K562 (cell line): Measurements from ENCODE around the gene C6orf15.

Experiments
- ARHGAP35 ChIP-seq: fragments of 450-650 bp; IDR thresholded peaks from 2 replicates; pipeline ENCODE4 v1.6.1; 2018; ENCODE audit not compliant: partially characterized antibody
- ASH1L ChIP-seq: fragments of 450-650 bp; IDR thresholded peaks from 2 replicates; pipeline ENCODE4 v1.6.1; 2018; ENCODE audit warnings: borderline replicate concordance, mild to moderate bottlenecking, low read depth; ENCODE audit not compliant: partially characterized antibody
- CHD2 ChIP-seq: IDR thresholded peaks from 2 replicates; pipeline ENCODE4 v1.6.1; 2011; ENCODE audit warnings: low read depth, low read length
- CREB1 ChIP-seq, 2 experiments: sonication (generic) in 1 of 2; formaldehyde crosslinking in 1 of 2; IDR thresholded peaks; 2 replicates each; pipeline versions ENCODE4 v1.6.1 to v1.8.0; 2012 to 2022; ENCODE audit warnings: inconsistent platforms in 1 of 2, mild to moderate bottlenecking in 1 of 2, missing genetic modification reagents in 1 of 2, moderate library complexity in 1 of 2
- ETV6 ChIP-seq, 3 experiments: fragments of 150-350 bp in 1 of 3; sonication (generic) in 1 of 3; formaldehyde crosslinking in 1 of 3; IDR thresholded peaks; 2 replicates each; pipeline versions ENCODE4 v1.6.1 to v1.8.0; 2014 to 2022; ENCODE audit warnings: borderline replicate concordance in 2 of 3, low read depth in 2 of 3, antibody characterized with exemption in 1 of 3, low read length in 1 of 3, mild to moderate bottlenecking in 1 of 3, missing genetic modification reagents in 1 of 3
- HCFC1 ChIP-seq: IDR thresholded peaks from 2 replicates; pipeline ENCODE4 v1.6.1; 2012; ENCODE audit warnings: low read depth, low read length, improper control_type of control experiment
- HDAC2 ChIP-seq: fragments of 450-650 bp; IDR thresholded peaks from 2 replicates; pipeline ENCODE4 v1.6.1; 2016; ENCODE audit warnings: mild to moderate bottlenecking
- POLR2A ChIP-seq: fragments of 450-650 bp; conservative IDR thresholded peaks from 2 replicates; pipeline ENCODE4 v1.6.1; 2016
- POLR2AphosphoS2 ChIP-seq: IDR thresholded peaks from 2 replicates; pipeline ENCODE4 v1.6.1; 2012; ENCODE audit warnings: low read length, improper control_type of control experiment
- ZBED1 ChIP-seq: IDR thresholded peaks from 2 replicates; pipeline ENCODE4 v1.6.1; 2014
- ZNF23 ChIP-seq: fragments of 250-450 bp; sonication (Bioruptor Pico); IDR thresholded peaks from 2 replicates; pipeline ENCODE4 v1.4.0; 2020; ENCODE audit warnings: mild to moderate bottlenecking
- ZNF407 ChIP-seq: fragments of 450-650 bp; IDR thresholded peaks from 2 replicates; pipeline ENCODE4 v1.6.1; 2016; ENCODE audit warnings: low read depth
- TF ChIP-seq, protein P1 (sequence below), 3 experiments: IDR thresholded peaks in 2 of 3; conservative IDR thresholded peaks in 1 of 3; 2 replicates each; pipeline ENCODE4 v1.5.1; 2011 to 2012; ENCODE audit warnings: low read length in 3 of 3, mild to moderate bottlenecking in 3 of 3, control low read depth in 2 of 3, improper control_type of control experiment in 1 of 3, inconsistent platforms in 1 of 3, low read depth in 1 of 3, mixed read lengths in 1 of 3, moderate library complexity in 1 of 3; ENCODE audit not compliant: insufficient read depth in 2 of 3

- TF ChIP-seq POLR2A: no peak
- no peak for TF ChIP-seq ETV6 (IDR thresholded peaks at IDR 0.05; ENCODE audit: borderline replicate concordance in 1 of 2, low read depth in 2 of 2, low read length in 1 of 2)
- TF ChIP-seq ETV6 (CRISPR knock-in tag; IDR thresholded peaks at IDR 0.05; ENCODE audit: borderline replicate concordance): no peak
- TF ChIP-seq POLR2AphosphoS2: no peak
- no peak for TF ChIP-seq CREB1 (IDR thresholded peaks at IDR 0.05)
- TF ChIP-seq CREB1 (CRISPR knock-in tag; IDR thresholded peaks at IDR 0.05): no peak
- TF ChIP-seq ARHGAP35: no peak
- no peak for TF ChIP-seq ZNF23
- no peak for TF ChIP-seq ASH1L
- TF ChIP-seq CHD2: no peak
- no peak for TF ChIP-seq HCFC1
- no peak for TF ChIP-seq ZBED1
- no peak for TF ChIP-seq HDAC2
- no peak for TF ChIP-seq ZNF407
- TF ChIP-seq, protein P1, sequence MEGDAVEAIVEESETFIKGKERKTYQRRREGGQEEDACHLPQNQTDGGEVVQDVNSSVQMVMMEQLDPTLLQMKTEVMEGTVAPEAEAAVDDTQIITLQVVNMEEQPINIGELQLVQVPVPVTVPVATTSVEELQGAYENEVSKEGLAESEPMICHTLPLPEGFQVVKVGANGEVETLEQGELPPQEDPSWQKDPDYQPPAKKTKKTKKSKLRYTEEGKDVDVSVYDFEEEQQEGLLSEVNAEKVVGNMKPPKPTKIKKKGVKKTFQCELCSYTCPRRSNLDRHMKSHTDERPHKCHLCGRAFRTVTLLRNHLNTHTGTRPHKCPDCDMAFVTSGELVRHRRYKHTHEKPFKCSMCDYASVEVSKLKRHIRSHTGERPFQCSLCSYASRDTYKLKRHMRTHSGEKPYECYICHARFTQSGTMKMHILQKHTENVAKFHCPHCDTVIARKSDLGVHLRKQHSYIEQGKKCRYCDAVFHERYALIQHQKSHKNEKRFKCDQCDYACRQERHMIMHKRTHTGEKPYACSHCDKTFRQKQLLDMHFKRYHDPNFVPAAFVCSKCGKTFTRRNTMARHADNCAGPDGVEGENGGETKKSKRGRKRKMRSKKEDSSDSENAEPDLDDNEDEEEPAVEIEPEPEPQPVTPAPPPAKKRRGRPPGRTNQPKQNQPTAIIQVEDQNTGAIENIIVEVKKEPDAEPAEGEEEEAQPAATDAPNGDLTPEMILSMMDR (IDR thresholded peaks at IDR 0.05 in 2 of 3, conservative IDR thresholded peaks at IDR 0.05 in 1 of 3; ENCODE audit: insufficient read depth in 2 of 3, low read depth in 1 of 3, low read length in 3 of 3): no peak
These were observed 48.4 kb downstream of the C6orf15 start for GRCh38 chr6:31063906-31064435.
